HG02571 (cell line): ENCODE data around the gene PRSS2.

Experiments
- ATAC-seq: cut with Tn5 transposase; IDR thresholded peaks from one replicate; pipeline ENCODE4 v1.9.1; 2021; ENCODE audit warnings: mild to moderate bottlenecking, moderate library complexity; ENCODE audit not compliant: unreplicated experiment

Gene PRSS2

DNA sequence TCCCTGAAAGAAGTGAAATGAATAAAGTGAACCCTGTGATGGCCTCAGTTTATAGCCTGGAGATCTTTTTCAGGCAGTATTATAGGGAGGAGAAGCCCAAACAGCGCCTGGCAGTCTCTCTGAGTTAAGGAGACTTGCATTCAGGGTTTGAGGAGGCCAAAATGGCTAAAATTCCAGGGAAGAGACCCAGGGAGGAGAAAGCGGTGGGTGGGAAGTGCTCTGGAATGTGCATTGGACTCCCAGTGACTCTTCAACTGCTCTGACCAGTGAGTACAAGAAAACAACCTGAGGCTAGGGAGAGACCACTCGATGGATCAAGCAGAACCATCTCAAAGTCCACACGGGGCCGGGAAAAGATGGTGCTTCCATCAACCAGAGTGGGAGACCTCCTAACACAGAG, 48.8 kb downstream of the PRSS2 start:
- ATAC-seq, result no peak

DNA sequence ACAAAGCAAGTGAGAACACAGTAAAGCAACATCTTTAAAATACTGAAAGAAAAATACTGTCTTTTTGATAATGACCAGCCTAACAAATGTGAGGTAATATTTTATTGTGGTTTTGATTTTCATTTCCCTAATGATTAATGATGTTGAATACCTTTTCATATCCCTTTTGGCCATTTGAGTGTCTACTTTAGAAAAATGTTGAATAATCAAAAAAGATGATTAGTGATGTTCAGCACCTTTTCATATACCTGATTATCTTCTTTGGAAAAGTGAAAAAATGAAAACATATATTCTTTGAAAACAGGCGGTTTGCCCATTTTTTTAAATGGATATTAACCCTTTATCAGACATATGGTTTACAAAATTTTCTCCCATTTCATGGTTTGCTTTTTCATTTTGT, 51.9 kb downstream of the PRSS2 start:
- ATAC-seq, result no peak
